GM21360 (cell line): ENCODE measurements around the gene NELL2.

Experiments
- ATAC-seq: cut with Tn5 transposase; IDR thresholded peaks from one replicate; pipeline ENCODE4 v1.9.1; 2021; ENCODE audit warnings: mild to moderate bottlenecking, moderate library complexity; ENCODE audit not compliant: unreplicated experiment

NELL2 gene

GRCh38 chr12:44497044-44497443 is 379.1 kb downstream of the NELL2 start:
- no peak for ATAC-seq

GRCh38 chr12:44490181-44490580 is 385.9 kb downstream of the NELL2 start:
- ATAC-seq: no peak

GRCh38 chr12:44488180-44488579 is 387.9 kb downstream of the NELL2 start:
- ATAC-seq: no peak

- no peak for ATAC-seq
These were observed 391.3 kb downstream of the NELL2 start for GRCh38 chr12:44484862-44485261.

GRCh38 chr12:44477331-44477980 is 398.7 kb downstream of the NELL2 start:
- ATAC-seq: no peak

GRCh38 chr12:44476683-44477082 is 399.4 kb downstream of the NELL2 start:
- ATAC-seq: no peak

- ATAC-seq: no peak
These were observed 411.0 kb downstream of the NELL2 start for GRCh38 chr12:44465139-44465538.

GRCh38 chr12:44464180-44464579 is 411.9 kb downstream of the NELL2 start:
- no peak for ATAC-seq

GRCh38 chr12:44462729-44463128 is 413.4 kb downstream of the NELL2 start:
- no peak for ATAC-seq

- no peak for ATAC-seq
These were observed 415.9 kb downstream of the NELL2 start for GRCh38 chr12:44460261-44460660.

- no peak for ATAC-seq
These were observed 416.5 kb downstream of the NELL2 start for GRCh38 chr12:44459569-44459968.
